Hematopoietic multipotent progenitor cell treated with erythropoietin and hydrocortisone succinate and interleukin-3 and kit ligand, for 4 days (in vitro differentiated cells): Measurements from ENCODE around the gene LKAAEAR1.
"Not testable (repeated sequence)": the region's sequence is repeated elsewhere in the genome, so short reads cannot be mapped to it uniquely, and the experiment has no call there.

Experiments
- DNase-seq: peaks from one replicate; pipeline ENCODE4 v3.0.0-alpha.2; 2015

LKAAEAR1 gene

DNA sequence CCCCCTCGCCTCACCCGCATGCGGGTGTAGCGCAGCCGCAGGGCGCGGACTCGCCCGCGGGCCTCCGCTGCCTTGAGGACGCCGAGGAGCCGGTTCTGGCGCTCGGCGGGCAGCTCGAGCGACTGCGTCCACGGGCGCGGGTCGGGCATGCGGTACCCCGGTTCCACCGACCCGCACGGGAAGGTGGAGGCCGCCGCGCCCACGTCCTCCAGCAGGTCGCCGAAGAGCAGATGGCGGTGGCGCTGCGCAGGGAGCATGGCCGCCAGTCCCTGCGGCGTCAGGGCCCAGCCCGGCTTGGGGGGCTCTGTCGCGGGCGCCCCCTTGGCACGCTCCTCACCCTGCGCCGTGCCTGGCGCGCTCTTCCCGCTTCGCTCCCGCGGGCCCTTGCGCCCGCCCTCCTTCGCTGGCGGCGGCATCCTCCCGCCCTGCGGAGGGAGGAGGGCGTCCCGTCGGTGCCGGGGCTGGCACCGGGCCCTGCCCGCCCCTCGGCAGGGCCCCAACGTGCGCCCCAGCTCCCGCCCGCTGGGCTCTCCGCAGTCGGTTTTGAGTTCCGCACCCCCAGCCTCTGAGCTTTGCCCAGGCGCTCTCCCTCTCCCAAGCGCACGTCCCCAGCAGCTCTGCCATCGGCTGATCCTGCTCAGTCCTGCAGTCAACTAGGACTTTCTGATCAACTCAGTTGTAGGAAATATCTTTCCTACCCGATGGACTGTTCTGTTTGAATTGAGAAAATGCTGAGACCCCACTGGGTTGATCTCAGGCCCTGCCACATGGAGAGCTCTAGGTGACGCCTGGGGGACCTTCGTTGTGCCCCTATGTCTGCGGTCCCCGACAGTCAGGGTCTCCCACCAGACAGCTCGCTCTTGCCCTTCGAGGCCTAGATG, at the start of gene LKAAEAR1:
TSS of gene LKAAEAR1 (minus strand) at position 595 of the 881 bp plus-strand sequence. CDS start at position 416, 179 bp downstream.
- no peak for DNase-seq

DNA sequence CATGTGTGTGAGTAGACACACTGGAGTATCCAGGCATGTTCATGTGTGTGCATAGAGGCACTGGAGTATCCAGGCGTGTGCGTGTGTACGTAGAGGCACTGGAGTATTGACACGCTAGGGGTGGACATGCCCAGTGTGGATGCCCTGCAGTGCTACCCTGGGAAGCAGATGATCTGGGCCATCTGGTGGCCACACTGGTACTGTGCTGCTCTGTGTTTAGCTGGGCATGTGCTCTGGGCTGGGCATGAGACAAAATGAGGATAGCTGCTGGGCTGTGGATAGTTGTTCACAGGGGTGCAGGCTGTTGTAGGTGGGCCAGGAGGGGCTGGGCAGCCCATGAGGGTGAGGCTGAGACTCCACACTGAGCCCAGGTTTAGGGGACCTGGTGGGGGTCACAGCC, 47.2 kb upstream of the LKAAEAR1 start:
- DNase-seq, result peak; percentile 53

DNA sequence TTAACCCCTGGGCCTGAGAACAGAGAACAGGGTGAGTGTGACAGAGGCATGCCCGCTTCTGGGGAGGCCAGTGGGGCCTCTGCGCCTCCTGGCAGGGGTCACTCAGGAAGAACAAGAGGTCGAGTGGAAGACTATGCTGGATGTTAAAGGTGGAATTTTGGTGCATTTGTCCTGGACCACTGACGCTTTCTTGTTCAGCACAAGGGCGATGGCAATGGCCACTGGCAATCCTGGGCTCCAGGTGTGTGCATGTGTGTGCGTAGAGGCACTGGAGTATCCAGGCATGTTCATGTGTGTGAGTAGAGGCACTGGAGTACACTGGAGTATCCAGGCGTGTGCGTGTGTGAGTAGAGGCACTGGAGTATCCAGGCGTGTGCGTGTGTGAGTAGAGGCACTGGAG, 46.7 kb upstream of the LKAAEAR1 start:
- no peak for DNase-seq

DNA sequence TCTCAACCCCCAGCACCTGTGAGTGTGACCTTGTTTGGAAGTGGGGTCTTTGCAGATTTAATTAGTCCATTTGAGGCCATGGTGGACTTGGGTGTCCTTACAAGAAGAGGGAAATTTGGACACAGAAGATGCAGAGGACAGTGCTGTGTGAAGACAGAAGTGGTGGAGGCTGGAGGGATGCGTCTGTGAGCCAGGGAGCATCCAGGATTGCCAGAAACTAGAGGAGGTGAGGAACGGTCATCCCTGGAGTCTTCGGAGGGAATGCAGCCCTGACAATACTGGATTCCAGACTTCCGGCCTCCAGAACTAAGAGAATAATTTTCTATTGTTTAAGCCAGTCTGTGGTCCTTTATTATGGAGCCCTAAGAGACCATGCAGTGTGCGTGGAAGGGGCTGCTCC, 46.1 kb upstream of the LKAAEAR1 start:
- DNase-seq, result no peak

GRCh38 chr20:64129146-64129782, 45.1 kb upstream of the LKAAEAR1 start:
- DNase-seq, result no peak

GRCh38 chr20:64123517-64123916, 39.3 kb upstream of the LKAAEAR1 start:
- not testable (repeated sequence) for DNase-seq

GRCh38 chr20:64122927-64123326, 38.7 kb upstream of the LKAAEAR1 start:
- not testable (repeated sequence) for DNase-seq

GRCh38 chr20:64121586-64121985, 37.4 kb upstream of the LKAAEAR1 start:
- no peak for DNase-seq

DNA sequence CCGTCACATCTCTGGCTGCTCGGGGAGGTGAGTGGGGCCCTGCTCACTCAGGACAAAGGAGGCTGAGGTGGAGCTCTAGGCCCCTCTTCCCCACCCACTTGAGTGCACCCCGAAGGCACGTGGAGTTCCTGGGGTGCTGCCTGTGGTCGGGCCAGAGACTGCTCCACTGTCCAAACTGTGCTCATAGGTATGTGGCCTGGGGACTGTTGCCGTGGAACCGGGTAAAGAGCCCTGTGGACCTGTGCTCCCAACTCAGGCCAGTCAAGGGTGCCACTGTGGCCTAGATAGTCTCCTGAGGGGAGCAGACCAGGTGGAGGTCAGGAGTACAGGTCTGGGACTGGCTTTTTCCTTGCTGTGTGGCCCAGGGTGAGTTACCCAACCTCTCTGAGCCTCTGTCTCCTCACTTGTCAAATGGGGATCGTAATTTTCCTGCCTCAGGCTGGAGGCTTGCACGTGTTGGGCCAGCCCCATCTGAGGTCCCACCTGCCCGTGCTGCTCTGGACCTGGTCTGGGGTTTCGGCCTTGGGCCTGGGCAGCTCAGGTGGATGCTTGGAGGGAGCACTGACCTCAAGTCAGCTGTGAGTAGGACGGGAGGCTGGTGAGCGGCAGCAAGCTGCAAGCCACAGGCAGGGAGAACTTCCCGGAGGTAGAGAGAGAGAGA, 35.6 kb upstream of the LKAAEAR1 start:
- no peak for DNase-seq

DNA sequence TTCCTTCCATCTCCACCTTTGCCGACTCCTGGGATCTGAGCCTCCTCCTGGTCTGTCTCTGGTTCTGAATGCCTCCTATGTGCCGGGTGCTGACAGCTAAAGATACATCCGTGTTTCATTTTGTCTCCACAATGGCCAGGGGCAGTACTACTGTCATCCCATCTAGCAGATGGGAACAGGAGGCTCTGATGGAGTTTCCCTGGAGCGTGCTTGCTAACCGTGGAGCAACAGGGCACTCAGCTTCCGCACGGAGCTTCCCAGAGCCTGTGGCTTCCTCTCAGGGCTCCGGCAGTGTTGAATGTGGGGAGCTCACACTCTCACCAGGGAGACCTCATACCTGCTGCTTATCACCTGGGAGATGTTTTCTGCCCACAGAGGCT, 35.1 kb upstream of the LKAAEAR1 start:
- no peak for DNase-seq

GRCh38 chr20:64117432-64117777, 33.2 kb upstream of the LKAAEAR1 start:
- DNase-seq, result not testable (repeated sequence)

- DNase-seq, result no peak
Observed at GRCh38 chr20:64116541-64117431, 32.6 kb upstream of the LKAAEAR1 start.

- DNase-seq, result no peak
Observed at GRCh38 chr20:64116016-64116415, 31.8 kb upstream of the LKAAEAR1 start.

GRCh38 chr20:64115171-64115911, 31.1 kb upstream of the LKAAEAR1 start:
- no peak for DNase-seq

DNA sequence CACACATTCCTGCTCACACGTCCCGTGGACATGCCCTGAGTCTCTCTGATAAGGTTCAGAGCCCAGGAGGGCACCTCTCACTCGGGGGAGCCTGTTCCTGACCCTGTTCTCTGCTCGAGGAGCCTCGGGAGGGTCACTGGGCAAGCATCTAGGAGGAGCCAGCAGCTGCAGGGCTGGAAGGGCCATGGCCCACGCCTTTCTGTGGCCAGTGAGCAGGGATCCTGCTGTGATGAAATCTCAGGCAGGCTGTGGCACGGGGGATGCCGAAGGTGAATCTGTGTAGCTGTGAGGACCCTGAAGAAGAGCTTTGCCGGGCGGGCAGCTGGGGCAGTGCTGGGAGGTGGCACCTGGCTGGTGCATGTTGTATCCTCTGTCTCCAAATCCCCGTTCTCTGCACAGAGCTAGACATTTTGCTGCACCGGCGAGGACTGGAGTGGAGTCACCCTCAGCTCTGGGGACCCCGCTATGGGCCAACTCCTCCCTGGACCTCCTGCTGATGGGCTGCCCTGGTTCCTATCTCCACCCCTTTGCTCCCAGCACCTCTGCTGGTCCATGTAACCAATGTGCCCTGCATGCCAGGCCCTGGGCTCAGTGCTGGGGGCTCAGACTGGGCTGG, 30.3 kb upstream of the LKAAEAR1 start:
- no peak for DNase-seq

GRCh38 chr20:64113796-64114355, 29.7 kb upstream of the LKAAEAR1 start:
- no peak for DNase-seq

GRCh38 chr20:64113444-64113775, 29.2 kb upstream of the LKAAEAR1 start:
- no peak for DNase-seq

DNA sequence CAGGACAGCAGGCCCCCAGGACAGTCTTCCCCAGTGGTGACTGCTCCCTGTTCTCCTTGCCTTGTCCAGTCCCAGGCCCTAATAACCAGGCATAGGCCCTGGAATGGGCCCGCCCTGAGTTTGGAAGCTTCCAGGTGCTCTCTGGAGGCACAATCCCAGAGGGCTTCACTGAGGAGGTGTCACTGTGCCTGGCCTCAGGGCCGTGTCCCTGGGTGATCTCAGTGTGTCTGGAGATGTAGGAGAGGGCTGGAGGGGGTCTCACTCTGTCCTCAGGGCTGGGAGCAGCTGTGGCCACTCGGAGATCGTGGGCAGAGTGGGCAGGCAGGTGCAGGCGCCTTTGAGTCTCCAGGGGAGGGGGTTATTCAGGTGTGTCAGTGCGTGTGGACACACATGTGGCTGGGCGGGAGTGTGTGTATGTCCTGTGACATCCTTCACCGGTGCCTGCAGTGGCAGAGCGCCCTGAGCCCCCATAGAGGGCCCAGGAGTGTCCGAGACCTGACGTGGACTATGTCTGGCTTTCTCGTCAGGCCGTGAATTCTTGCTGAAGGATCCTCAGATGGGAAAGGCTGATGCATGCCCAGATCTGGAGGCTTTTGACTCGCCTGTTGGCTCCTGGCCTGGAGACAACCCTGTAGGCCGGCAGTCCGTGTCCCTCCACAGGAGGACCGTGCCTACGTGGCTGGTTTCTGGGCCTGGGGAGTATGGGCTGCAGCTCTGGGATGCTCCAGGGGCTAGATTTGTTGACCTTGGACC, 28.7 kb upstream of the LKAAEAR1 start:
- no peak for DNase-seq

GRCh38 chr20:64111841-64112641, 27.8 kb upstream of the LKAAEAR1 start:
- DNase-seq, result peak; percentile 46
